A549 (cell line): ENCODE measurements around the gene CTU2.

Experiments
- REST ChIP-seq: fragments of 200-600 bp; sonication (generic); IDR thresholded peaks from 2 replicates; pipeline ENCODE4 v1.6.1; 2016; ENCODE audit warnings: antibody characterized with exemption, mild to moderate bottlenecking, moderate library complexity
- TF ChIP-seq, protein P1 (sequence below): fragments of 250-450 bp; sonication (Bioruptor Pico); IDR thresholded peaks from 2 replicates; pipeline ENCODE4 v1.5.0; 2021; ENCODE audit warnings: mild to moderate bottlenecking, moderate library complexity, borderline replicate concordance

DNA sequence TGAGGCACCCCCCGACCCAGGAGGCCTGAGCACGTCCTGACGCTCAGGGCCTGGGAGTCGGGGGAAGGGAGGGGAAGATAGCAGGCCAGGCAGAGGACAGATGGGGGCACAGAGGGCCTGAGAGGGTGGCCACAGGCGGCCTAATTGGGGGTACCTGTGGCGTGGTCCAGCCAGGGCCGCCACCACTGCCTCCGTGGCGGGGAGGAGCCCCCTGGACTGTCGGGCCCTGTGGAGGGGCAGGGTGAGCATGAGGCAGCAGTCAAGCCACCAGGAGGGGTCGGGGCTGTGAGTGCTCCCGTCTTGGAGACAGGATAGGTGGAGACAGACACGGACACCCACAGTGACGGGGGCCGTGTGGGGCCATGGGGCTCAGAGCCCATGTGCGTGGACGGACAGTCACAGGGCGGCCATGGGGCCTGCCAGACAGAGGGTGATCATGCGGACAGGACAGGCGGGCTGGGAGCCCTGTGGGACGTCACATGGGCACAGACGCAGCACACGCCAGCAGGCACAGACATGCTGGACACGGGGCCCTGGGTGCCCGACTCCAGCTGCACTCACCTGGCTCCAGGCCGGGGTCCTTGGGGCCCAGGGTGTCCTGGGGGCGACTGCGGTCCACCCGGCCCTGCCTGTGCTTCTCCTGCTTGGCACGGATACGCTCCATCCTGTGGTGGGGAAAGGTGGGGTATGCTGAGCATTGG lies 18.7 kb downstream of the CTU2 start:
- TF ChIP-seq, protein P1, sequence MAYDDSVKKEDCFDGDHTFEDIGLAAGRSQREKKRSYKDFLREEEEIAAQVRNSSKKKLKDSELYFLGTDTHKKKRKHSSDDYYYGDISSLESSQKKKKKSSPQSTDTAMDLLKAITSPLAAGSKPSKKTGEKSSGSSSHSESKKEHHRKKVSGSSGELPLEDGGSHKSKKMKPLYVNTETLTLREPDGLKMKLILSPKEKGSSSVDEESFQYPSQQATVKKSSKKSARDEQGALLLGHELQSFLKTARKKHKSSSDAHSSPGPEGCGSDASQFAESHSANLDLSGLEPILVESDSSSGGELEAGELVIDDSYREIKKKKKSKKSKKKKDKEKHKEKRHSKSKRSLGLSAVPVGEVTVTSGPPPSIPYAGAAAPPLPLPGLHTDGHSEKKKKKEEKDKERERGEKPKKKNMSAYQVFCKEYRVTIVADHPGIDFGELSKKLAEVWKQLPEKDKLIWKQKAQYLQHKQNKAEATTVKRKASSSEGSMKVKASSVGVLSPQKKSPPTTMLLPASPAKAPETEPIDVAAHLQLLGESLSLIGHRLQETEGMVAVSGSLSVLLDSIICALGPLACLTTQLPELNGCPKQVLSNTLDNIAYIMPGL (CRISPR knock-in tag), result no peak
- TF ChIP-seq REST, result no peak
